ENCODE results near the gene MYH1. TPM values are rescaled to one million over a fixed set of nuclear protein-coding genes. Genes with fewer than 3 reads are reported as not detected.

MYH1 gene
- total and polyA plus RNA-seq, 2 of the 8 experiments (the other 6 are each of a cell fraction or from before 2014, with no cell fraction given): not detected

GRCh38 chr17:10526517-10526916 lies 8.2 kb upstream of the MYH1 start:
- Histone ChIP-seq H3K79me1 (ENCODE audit: low read depth, low read length) (no peaks in the 10 kb centered on the region), H3K9ac (replicated peaks in 1 of 4; ENCODE audit: extremely low read depth in 1 of 4, low read depth in 3 of 4, low read length in 3 of 4) (no peak overlapping the region), H4K91ac (replicated peaks; ENCODE audit: insufficient read length, low read length) (no peak overlapping the region), H4K8ac (ENCODE audit: extremely low read depth, insufficient read depth, low read length) (no peak overlapping the region), H3K27ac (ENCODE audit: low read depth, low read length) (no peak overlapping the region), H3K14ac (ENCODE audit: insufficient read length) (no peak overlapping the region), H3K4ac (replicated peaks; ENCODE audit: insufficient read length, low read depth, low read length) (no peak overlapping the region), H3K36me3 (ENCODE audit: control insufficient read depth in 2 of 4, insufficient read depth in 4 of 4, low read length in 3 of 4) (no peaks in the 10 kb centered on the region; a peak in 3 of 8 replicates), H2BK12ac (ENCODE audit: low read depth, low read length) (no peak overlapping the region), H3K4me3 (ENCODE audit: extremely low read depth in 1 of 4, insufficient read depth in 2 of 4, low read depth in 3 of 4, low read length in 4 of 4) (no peak overlapping the region), H2BK5ac (ENCODE audit: low read depth, low read length) (no peak overlapping the region), H4K5ac (ENCODE audit: insufficient read length, low read depth, low read length) (no peak overlapping the region), H4K20me1 (replicated peaks in 1 of 2; ENCODE audit: control insufficient read depth in 1 of 2, insufficient read depth in 2 of 2, low read length in 2 of 2) (no peaks in the 10 kb centered on the region), H3K79me2 (ENCODE audit: control insufficient read depth in 1 of 2, insufficient read depth in 2 of 2, low read length in 2 of 2) (no peaks in the 10 kb centered on the region), H2BK15ac (ENCODE audit: low read length) (no peak overlapping the region), H3K56ac (replicated peaks; ENCODE audit: insufficient read length, low read depth, low read length) (no peak overlapping the region), H3K9me3 (ENCODE audit: insufficient read depth in 2 of 2, low read depth in 1 of 2, low read length in 1 of 2) (no peaks in the 10 kb centered on the region), H3K4me2 (ENCODE audit: insufficient read depth in 1 of 2, low read depth in 2 of 2, low read length in 2 of 2) (no peak overlapping the region), H3K18ac (ENCODE audit: extremely low read depth, low read length) (no peak overlapping the region), H2BK120ac (replicated peaks; ENCODE audit: low read depth, low read length) (no peak overlapping the region), H3K27me3 (replicated peaks in 1 of 4; ENCODE audit: control insufficient read depth in 3 of 4, extremely low read depth in 1 of 4, insufficient read depth in 3 of 4, low read length in 3 of 4) (no peaks in the 10 kb centered on the region), H2AK5ac (ENCODE audit: low read depth, low read length) (no peak overlapping the region), H3K23ac (ENCODE audit: insufficient read length) (no peak overlapping the region), H3K4me1 (replicated peaks in 1 of 4; ENCODE audit: control insufficient read depth in 3 of 4, insufficient read depth in 4 of 4, low read length in 3 of 4) (no peaks in the 10 kb centered on the region), H3K23me2 (ENCODE audit: low read depth, low read length) (no peaks in the 10 kb centered on the region), H2BK20ac (ENCODE audit: low read length) (no peak overlapping the region), H2AFZ (ENCODE audit: low read length) (no peak overlapping the region)
- ChIA-PET CTCF (ENCODE audit: partially characterized antibody) (interaction anchor here (0.8 to 4.6 kb wide), 4 partner anchors 9 to 231 kb away, joined by 3 to 22 read pairs (median 4); no protein-coding TSS in a partner anchor), POLR2A (ENCODE audit: partially characterized antibody) (no interaction called here)
- no peak for FAIRE-seq
- no peak for DNase-seq (ENCODE audit: low read depth in 1 of 2, low spot score in 2 of 2)
- 95% methylated on average over 11 of the region's 11 CpGs; no CpG with 5 or more reads in 1 of the 2 experiments for WGBS, 2 experiments (ENCODE audit: extremely low coverage in 1 of 2, insufficient coverage in 1 of 2, insufficient read length in 1 of 2, insufficient replicate concordance in 2 of 2, low coverage in 1 of 2, low lambda C conversion rate in 2 of 2, missing lambda C conversion rate in 1 of 2)
- TF ChIP-seq BACH1 (IDR thresholded peaks at IDR 0.05; ENCODE audit: low read length): no peak
- peak; percentile 38; the same call in 1 of the 2 replicates for TF ChIP-seq E2F6 (IDR thresholded peaks at IDR 0.05)

Measured in H1 (cell line).